Heart right ventricle (tissue), 16 donors: Measurements from ENCODE around the gene SMIM38. TPM values are rescaled to one million over a fixed set of nuclear protein-coding genes. Genes with fewer than 3 reads are reported as not detected.

Experiments used
- ATAC-seq, 8 donors: fragments of 200-7000 bp; cut with Tn5 transposase; one replicate each; pipeline ENCODE4 v1.9.1; 2020; ENCODE audit warnings: mild to moderate bottlenecking in 8 of 8, moderate library complexity in 8 of 8, moderate number of reproducible peaks in 1 of 8
- DNase-seq, 2 donors: peaks; one replicate each; pipeline ENCODE4 v3.0.0-alpha.2; 2020
- H3K27ac ChIP-seq, 10 donors: fragments of 200-600 bp; sonication (generic) in 2 of 10; one replicate each; pipeline versions ENCODE4 v1.5.0 to v1.8.0; 2020 to 2022; ENCODE audit warnings: mild to moderate bottlenecking in 3 of 10
- H3K27me3 ChIP-seq, 7 donors: fragments of 200-600 bp; one replicate each; pipeline ENCODE4 v1.8.0; 2021 to 2022; ENCODE audit warnings: mild to moderate bottlenecking in 2 of 7
- H3K36me3 ChIP-seq, 9 donors: fragments of 200-600 bp; sonication (generic) in 1 of 9; one replicate each; pipeline versions ENCODE4 v1.5.0 to v1.8.0; 2020 to 2022; ENCODE audit warnings: mild to moderate bottlenecking in 2 of 9
- H3K4me1 ChIP-seq, 9 donors: fragments of 200-600 bp; sonication (generic) in 1 of 9; one replicate each; pipeline versions ENCODE4 v1.5.0 to v1.8.0; 2020 to 2022; ENCODE audit warnings: mild to moderate bottlenecking in 4 of 9
- H3K4me3 ChIP-seq, 10 donors: fragments of 200-600 bp; sonication (generic) in 2 of 10; one replicate each; pipeline versions ENCODE4 v1.5.0 to v1.8.0; 2020 to 2022; ENCODE audit warnings: mild to moderate bottlenecking in 7 of 10, moderate library complexity in 2 of 10
- H3K9me3 ChIP-seq, 11 donors: fragments of 200-600 bp in 10 of 11; sonication (generic) in 2 of 11; one replicate each; pipeline versions ENCODE4 v1.5.0 to v1.8.0; 2013 to 2022; ENCODE audit warnings: mild to moderate bottlenecking in 2 of 11, control low read depth in 1 of 11, moderate library complexity in 1 of 11
- WGBS, 2 donors: extraction: QIAGEN DNeasy Blood & Tissue Kit; methylation state at CpG; one replicate each; pipeline ENCODE4 v1.1.7; 2013; ENCODE audit warnings: inconsistent platforms in 1 of 2; 5-methylcytosine and 5-hydroxymethylcytosine counted together
- intact Hi-C, 10 donors: fragments of 100-400 bp; cut with DNase I; formaldehyde crosslinking; loops; one replicate each; pipeline versions ENCODE4 v1.11.1 to v1.14.2; 2022
- long read RNA-seq, 3 donors: library from polyadenylated mRNA; unstranded; transcript quantifications; one replicate each; pipeline ENCODE4 v2.0.0, GENCODE V29; 2020 to 2021
- polyA plus RNA-seq, 2 donors: library from polyadenylated mRNA; stranded (reverse); fragments of 200-250 nt; gene quantifications; one replicate each; pipeline ENCODE4 v1.2.3, GENCODE V29; 2013
- total RNA-seq, 10 donors: library from RNA; stranded (reverse); fragmentation: NEBNext Ultra II Directional in 3 of 10; extraction: Animal tissue kit (Norgen Biotek cat#: 25700) in 3 of 10; gene quantifications; one replicate each; pipeline versions ENCODE4 v1.2.1 to v1.2.4, GENCODE V29; 2021 to 2023
- TF ChIP-seq, protein P1 (sequence below), 9 donors: fragments of 200-600 bp; sonication (generic) in 2 of 9; IDR thresholded peaks; one replicate each; pipeline versions ENCODE4 v1.5.0 to v1.8.0; 2021 to 2022; ENCODE audit warnings: antibody characterized with exemption in 9 of 9, mild to moderate bottlenecking in 5 of 9, moderate library complexity in 1 of 9
- donor health status: Arrhythmogenic right ventricular cardiomyopathy.
- donor health status: ischemic (EF 13 %, LVEDD 7.1; RV severe dilation, severe dysfunction).
- donor health status: healthy with polysubstance abuse.
- donor health status: DM: no; HTN: yes; CAD: no.
- donor health status: DM: no; HTN: no; CAD: no.
- donor health status: ischemic (EF 25% LVEDD 6.9; RV normal size, moderate dysfunction).
- donor health status: ischemic (EF 25% LVEDD 5.7; RV mildly dilated, moderate dysfunction).
- donor health status: healthy.
- donor health status: DM: yes; HTN: yes; CAD: no.
- donor health status: Ischemic cardiomyopathy.
- donor health status: ischemic (EF 35%, LVEDD 5.7; RV mildly dilated, moderate dysfunction).
- donor health status: nonischemic (EF 11% LVEDD 7.7; RV severe dilation, severe dysfunction).
- donor health status: DM: yes; HTN: yes; CAD: no.
- donor health status: PGD.
- donor health status: ischemic (EF 29% LVEDD 5.4; RV normal size, mild dysfunction).
- donor health status: nonischemic (EF 23%, LVEDD 6.1; RV moderate dilation, normal function).

The SMIM38 gene
- under 1 TPM in 9 of 10 donors, not detected in 1; 0.11 to 0.56 (median 0.18) TPM for total RNA-seq
- under 1 TPM; 0.07 to 0.22 TPM for polyA plus RNA-seq
- long read RNA-seq, donor 1 = 0 reads
- long read RNA-seq, donor 2 = 0 reads
- long read RNA-seq, donor 3 = 0 reads

GRCh38 chr11:69155302-69156234, at the start of gene SMIM38:
SMIM38 (plus strand) TSS chr11:69155935; CDS start chr11:69157847, 1,912 bp downstream.
- H3K9me3 ChIP-seq = peaks cover 0 to 5% (median 0%) of the 10 kb centered on the region in 11 donors
- DNase-seq = peak in 1 of 2 donors; percentile 40
- no peak within 1 kb of the TSS for H3K4me3 ChIP-seq
- H3K27me3 ChIP-seq = peaks cover 0 to 16% (median 0%) of the 10 kb centered on the region in 7 donors
- WGBS, 2 donors = 58 to 62% methylated on average over 32 of the region's 32 CpGs
- no peaks in the 10 kb centered on the region for H3K36me3 ChIP-seq
- peak within 1 kb of the TSS; percentile 33 to 85 (median 78) for H3K27ac ChIP-seq
- intact Hi-C loops = no loop called here
- ATAC-seq = peak in 2 of 8 donors; percentile 11 to 45
- TF ChIP-seq, protein P1, sequence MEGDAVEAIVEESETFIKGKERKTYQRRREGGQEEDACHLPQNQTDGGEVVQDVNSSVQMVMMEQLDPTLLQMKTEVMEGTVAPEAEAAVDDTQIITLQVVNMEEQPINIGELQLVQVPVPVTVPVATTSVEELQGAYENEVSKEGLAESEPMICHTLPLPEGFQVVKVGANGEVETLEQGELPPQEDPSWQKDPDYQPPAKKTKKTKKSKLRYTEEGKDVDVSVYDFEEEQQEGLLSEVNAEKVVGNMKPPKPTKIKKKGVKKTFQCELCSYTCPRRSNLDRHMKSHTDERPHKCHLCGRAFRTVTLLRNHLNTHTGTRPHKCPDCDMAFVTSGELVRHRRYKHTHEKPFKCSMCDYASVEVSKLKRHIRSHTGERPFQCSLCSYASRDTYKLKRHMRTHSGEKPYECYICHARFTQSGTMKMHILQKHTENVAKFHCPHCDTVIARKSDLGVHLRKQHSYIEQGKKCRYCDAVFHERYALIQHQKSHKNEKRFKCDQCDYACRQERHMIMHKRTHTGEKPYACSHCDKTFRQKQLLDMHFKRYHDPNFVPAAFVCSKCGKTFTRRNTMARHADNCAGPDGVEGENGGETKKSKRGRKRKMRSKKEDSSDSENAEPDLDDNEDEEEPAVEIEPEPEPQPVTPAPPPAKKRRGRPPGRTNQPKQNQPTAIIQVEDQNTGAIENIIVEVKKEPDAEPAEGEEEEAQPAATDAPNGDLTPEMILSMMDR (IDR thresholded peaks at IDR 0.05) = no peak
- H3K4me1 ChIP-seq = peaks cover 16 to 78% (median 38%) of the 10 kb centered on the region in 9 donors

GRCh38 chr11:69106031-69106811, 49.5 kb upstream of the SMIM38 start:
- intact Hi-C loops = loop anchor here in 1 of 10 donors (10.0 kb wide), 1 partner anchor 339 kb away; no protein-coding TSS in a partner anchor
- DNase-seq = no peak
- 65 to 68% methylated on average over 23 of the region's 23 CpGs for WGBS, 2 donors

GRCh38 chr11:69107413-69107812, 48.3 kb upstream of the SMIM38 start:
- H3K27ac ChIP-seq = no peak overlapping the region
- TF ChIP-seq, protein P1 (IDR thresholded peaks at IDR 0.05) = no peak
- H3K36me3 ChIP-seq = no peaks in the 10 kb centered on the region
- H3K4me1 ChIP-seq = peaks cover 0 to 18% (median 10%) of the 10 kb centered on the region in 9 donors
- ATAC-seq (no peak), DNase-seq (no peak)
- no peaks in the 10 kb centered on the region for H3K9me3 ChIP-seq
- intact Hi-C loops = loop anchor here in 1 of 10 donors (10.0 kb wide), 1 partner anchor 337 kb away; no protein-coding TSS in a partner anchor
- H3K4me3 ChIP-seq = no peak overlapping the region
- no peaks in the 10 kb centered on the region for H3K27me3 ChIP-seq

More at GRCh38 chr11:69106031-69106811, 49.5 kb upstream of the SMIM38 start:
- TF ChIP-seq, protein P1 (IDR thresholded peaks at IDR 0.05) = no peak
- no peak overlapping the region for H3K4me3 ChIP-seq
- H3K9me3 ChIP-seq = no peaks in the 10 kb centered on the region
- H3K27ac ChIP-seq = no peak overlapping the region
- ATAC-seq = peak in 1 of 8 donors; percentile 11
- H3K27me3 ChIP-seq = peaks cover 0 to 5% (median 0%) of the 10 kb centered on the region in 7 donors
- H3K4me1 ChIP-seq = peaks cover 3 to 26% (median 16%) of the 10 kb centered on the region in 9 donors
- no peaks in the 10 kb centered on the region for H3K36me3 ChIP-seq

- ATAC-seq (no peak), DNase-seq (no peak)
- no peak overlapping the region for H3K4me3 ChIP-seq
- intact Hi-C loops = loop anchor here in 1 of 10 donors (10.0 kb wide), 1 partner anchor 337 kb away; no protein-coding TSS in a partner anchor
- no peak overlapping the region for H3K27ac ChIP-seq
- 93 to 99% methylated on average over 7 of the region's 7 CpGs for WGBS, 2 donors
- TF ChIP-seq, protein P1 (IDR thresholded peaks at IDR 0.05) = no peak
- H3K4me1 ChIP-seq = peaks cover 0 to 18% (median 10%) of the 10 kb centered on the region in 9 donors
- H3K27me3 ChIP-seq = no peaks in the 10 kb centered on the region
- no peaks in the 10 kb centered on the region for H3K36me3 ChIP-seq
- H3K9me3 ChIP-seq = no peaks in the 10 kb centered on the region
These were observed 47.7 kb upstream of the SMIM38 start for GRCh38 chr11:69108030-69108429.
